ENCODE measurements around the gene ATP2A1.

- TF ChIP-seq CTCF (IDR thresholded peaks at IDR 0.05) (no peak), POLR2A (IDR thresholded peaks at IDR 0.05) (no peak)
Measured at GRCh38 chr16:28843766-28844165, 34.5 kb upstream of the ATP2A1 start.
